ENCODE results near the gene CLIC3. TPM values are rescaled to one million over a fixed set of nuclear protein-coding genes. Genes with fewer than 3 reads are reported as not detected.

Gene CLIC3
- total RNA-seq, 2 experiments from 2014 or later: 2.1 to 2.8 TPM

DNA sequence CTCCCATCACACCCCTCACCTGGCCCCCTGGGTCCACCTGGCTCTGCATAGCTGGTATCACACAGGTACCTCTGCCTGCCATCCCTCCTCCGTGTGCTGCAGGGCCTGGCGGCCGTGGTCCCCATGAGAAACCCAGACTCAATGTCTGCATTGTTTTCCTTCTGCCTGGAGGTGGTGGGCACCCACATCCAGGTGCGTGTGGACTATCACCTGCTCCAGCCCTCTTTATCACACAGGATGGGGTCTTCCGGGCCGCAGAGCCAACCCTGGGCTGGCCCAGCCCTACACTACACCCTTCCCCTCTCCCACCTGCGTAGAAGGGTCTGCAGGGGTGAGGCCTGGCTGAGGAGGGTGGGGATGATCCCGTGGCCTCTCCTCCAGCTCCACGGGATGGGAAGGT, 42.5 kb upstream of the CLIC3 start:
- H3K4me1 Mint-ChIP-seq (ENCODE audit: low read depth): peaks cover 12% of the 10 kb centered on the region
- Histone ChIP-seq H3K27ac (ENCODE audit: low read depth in 1 of 2, low read length in 2 of 2) (no peak overlapping the region), H3K36me3 (ENCODE audit: insufficient read depth, low read length) (no peaks in the 10 kb centered on the region), H3K4me3 (ENCODE audit: low read length) (no peak overlapping the region), H3K4me1 (ENCODE audit: insufficient read depth, low read length) (peaks cover 24% of the 10 kb centered on the region), H3K9me3 (ENCODE audit: control insufficient read depth in 1 of 2, insufficient read depth in 1 of 2, low read length in 2 of 2) (peaks cover 0 to 6% of the 10 kb centered on the region in 2 experiments), H3K27me3 (ENCODE audit: control insufficient read depth in 1 of 2, insufficient read depth in 2 of 2, low read length in 2 of 2) (peaks cover 9 to 11% of the 10 kb centered on the region in 2 experiments)
- DNase-seq (no peak), ATAC-seq (ENCODE audit: poor library complexity) (no peak)
- intact Hi-C loops (cut with DNase I, micrococcal nuclease): no loop called here
- no peak overlapping the region for H3K4me3 Mint-ChIP-seq
- ChIA-PET CTCF (interaction anchor here (1.5 kb wide), 1 partner anchor 10 kb away, joined by 3 read pairs; no protein-coding TSS in a partner anchor), POLR2A (no interaction called here)
- H3K27me3 Mint-ChIP-seq: no peaks in the 10 kb centered on the region
- no peak for TF ChIP-seq CTCF (IDR thresholded peaks at IDR 0.05)
- no peaks in the 10 kb centered on the region for H3K9me3 Mint-ChIP-seq
- H3K36me3 Mint-ChIP-seq (ENCODE audit: low read depth): no peaks in the 10 kb centered on the region
- no peak overlapping the region for H3K27ac Mint-ChIP-seq

DNA sequence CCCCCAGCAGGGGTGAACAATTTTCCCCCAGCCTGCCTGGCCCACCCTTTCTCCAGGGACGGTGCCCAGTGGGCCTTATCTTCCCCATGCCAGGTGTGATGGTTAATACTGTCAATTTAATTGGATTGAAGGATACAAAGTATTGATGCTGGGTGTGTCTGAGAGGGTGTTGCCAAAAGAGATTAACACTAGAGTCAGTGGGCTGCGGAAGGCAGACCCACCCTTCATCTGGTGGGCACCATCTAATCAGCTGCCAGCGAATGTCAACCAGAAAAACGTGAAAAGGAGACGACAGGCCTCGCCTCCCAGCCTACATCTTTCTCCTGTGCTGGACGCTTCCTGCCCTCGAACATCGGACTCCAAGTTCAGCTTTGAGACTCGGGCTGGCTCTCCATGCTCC, 41.1 kb upstream of the CLIC3 start:
- ATAC-seq (ENCODE audit: poor library complexity): no peak

GRCh38 chr9:137037035-137037434, 40.7 kb upstream of the CLIC3 start:
- no peak for TF ChIP-seq CTCF (IDR thresholded peaks at IDR 0.05)
- DNase-seq (no peak), ATAC-seq (ENCODE audit: poor library complexity) (no peak)
- no peak overlapping the region for H3K4me3 Mint-ChIP-seq
- no peak overlapping the region for H3K27ac Mint-ChIP-seq
- H3K36me3 Mint-ChIP-seq (ENCODE audit: low read depth): no peaks in the 10 kb centered on the region
- CTCF ChIA-PET: no interaction called here
- POLR2A ChIA-PET: no interaction called here
- intact Hi-C loops (cut with DNase I, micrococcal nuclease): no loop called here
- H3K27me3 Mint-ChIP-seq: no peaks in the 10 kb centered on the region
- Histone ChIP-seq H3K27me3 (ENCODE audit: control insufficient read depth in 1 of 2, insufficient read depth in 2 of 2, low read length in 2 of 2) (peaks cover 0 to 2% of the 10 kb centered on the region in 2 experiments), H3K9me3 (ENCODE audit: control insufficient read depth in 1 of 2, insufficient read depth in 1 of 2, low read length in 2 of 2) (peaks cover 0 to 4% of the 10 kb centered on the region in 2 experiments), H3K27ac (ENCODE audit: low read depth in 1 of 2, low read length in 2 of 2) (no peak overlapping the region), H3K36me3 (ENCODE audit: insufficient read depth, low read length) (no peaks in the 10 kb centered on the region), H3K4me1 (ENCODE audit: insufficient read depth, low read length) (peaks cover 31% of the 10 kb centered on the region), H3K4me3 (ENCODE audit: low read length) (no peak overlapping the region)
- H3K4me1 Mint-ChIP-seq (ENCODE audit: low read depth): peaks cover 27% of the 10 kb centered on the region
- no peaks in the 10 kb centered on the region for H3K9me3 Mint-ChIP-seq

More for the DNA sequence above, 41.1 kb upstream of the CLIC3 start:
- ChIA-PET CTCF (no interaction called here), POLR2A (no interaction called here)
- H3K4me3 ChIP-seq (ENCODE audit: low read length): no peak overlapping the region
- peaks cover 23% of the 10 kb centered on the region for H3K4me1 Mint-ChIP-seq (ENCODE audit: low read depth)
- no peak for TF ChIP-seq CTCF (IDR thresholded peaks at IDR 0.05)
- H3K4me1 ChIP-seq (ENCODE audit: insufficient read depth, low read length): peaks cover 26% of the 10 kb centered on the region
- H3K9me3 Mint-ChIP-seq: no peaks in the 10 kb centered on the region
- H3K36me3 Mint-ChIP-seq (ENCODE audit: low read depth): no peaks in the 10 kb centered on the region
- peaks cover 0 to 2% of the 10 kb centered on the region in 2 experiments for H3K27me3 ChIP-seq (ENCODE audit: control insufficient read depth in 1 of 2, insufficient read depth in 2 of 2, low read length in 2 of 2)
- H3K27ac ChIP-seq (ENCODE audit: low read depth in 1 of 2, low read length in 2 of 2): no peak overlapping the region
- no peak overlapping the region for H3K4me3 Mint-ChIP-seq
- H3K36me3 ChIP-seq (ENCODE audit: insufficient read depth, low read length): no peaks in the 10 kb centered on the region
- intact Hi-C loops (cut with DNase I, micrococcal nuclease): no loop called here
- no peaks in the 10 kb centered on the region for H3K27me3 Mint-ChIP-seq
- no peak for DNase-seq
- H3K27ac Mint-ChIP-seq: no peak overlapping the region
- peaks cover 0 to 4% of the 10 kb centered on the region in 2 experiments for H3K9me3 ChIP-seq (ENCODE audit: control insufficient read depth in 1 of 2, insufficient read depth in 1 of 2, low read length in 2 of 2)

Measured in CD4-positive, alpha-beta T cell (primary cell).